Measurements from ENCODE around the gene METTL8. TPM values are rescaled to one million over a fixed set of nuclear protein-coding genes. Genes with fewer than 3 reads are reported as not detected.

The METTL8 gene
- total and polyA plus RNA-seq, 3 donors from 2014 or later: 21.7 to 34.3 (median 24.3) TPM

- TF ChIP-seq CTCF (IDR thresholded peaks at IDR 0.05) (no peak), POLR2A (IDR thresholded peaks at IDR 0.05) (no peak)
- intact Hi-C loops (cut with DNase I; ENCODE audit: low total_unique reads): no loop called here
- Histone ChIP-seq H3K27me3 (no peaks in the 10 kb centered on the region), H3K4me3 (no peak overlapping the region), H3K36me3 (ENCODE audit: low read depth, missing control alignments) (no peaks in the 10 kb centered on the region), H3K9me3 (no peaks in the 10 kb centered on the region), H3K4me1 (no peaks in the 10 kb centered on the region), H3K27ac (no peak overlapping the region)
- DNase-seq: no peak
These were observed 25.7 kb upstream of the METTL8 start for GRCh38 chr2:171459498-171459897.

- no peaks in the 10 kb centered on the region for H3K9me3 ChIP-seq
- no peaks in the 10 kb centered on the region for H3K36me3 ChIP-seq (ENCODE audit: low read depth, missing control alignments)
- H3K4me1 ChIP-seq: no peaks in the 10 kb centered on the region
- no peak for DNase-seq
- no peak overlapping the region for H3K27ac ChIP-seq
- no peak for TF ChIP-seq CTCF (IDR thresholded peaks at IDR 0.05)
- no peak for TF ChIP-seq POLR2A (IDR thresholded peaks at IDR 0.05)
- no peak overlapping the region for H3K4me3 ChIP-seq
- WGBS, 2 donors: 89 to 95% methylated on average over 4 of the region's 4 CpGs
- intact Hi-C loops (cut with DNase I; ENCODE audit: low total_unique reads): no loop called here
- no peaks in the 10 kb centered on the region for H3K27me3 ChIP-seq
These were observed 19.0 kb upstream of the METTL8 start for GRCh38 chr2:171452773-171453172.

GRCh38 chr2:171451074-171451473, 17.3 kb upstream of the METTL8 start:
- H3K27me3 ChIP-seq: no peaks in the 10 kb centered on the region
- intact Hi-C loops (cut with DNase I; ENCODE audit: low total_unique reads): no loop called here
- no peaks in the 10 kb centered on the region for H3K9me3 ChIP-seq
- no peak for DNase-seq
- TF ChIP-seq CTCF (IDR thresholded peaks at IDR 0.05) (no peak), POLR2A (IDR thresholded peaks at IDR 0.05) (no peak)
- H3K27ac ChIP-seq: no peak overlapping the region
- H3K4me1 ChIP-seq: no peaks in the 10 kb centered on the region
- no peak overlapping the region for H3K4me3 ChIP-seq
- no peaks in the 10 kb centered on the region for H3K36me3 ChIP-seq (ENCODE audit: low read depth, missing control alignments)

GRCh38 chr2:171447675-171448074, 13.9 kb upstream of the METTL8 start:
- no peaks in the 10 kb centered on the region for H3K4me1 ChIP-seq
- H3K27ac ChIP-seq: no peak overlapping the region
- intact Hi-C loops (cut with DNase I; ENCODE audit: low total_unique reads): no loop called here
- H3K9me3 ChIP-seq: no peaks in the 10 kb centered on the region
- no peaks in the 10 kb centered on the region for H3K27me3 ChIP-seq
- no peak for DNase-seq
- H3K36me3 ChIP-seq (ENCODE audit: low read depth, missing control alignments): no peaks in the 10 kb centered on the region
- 93 to 96% methylated on average over 2 of the region's 2 CpGs for WGBS, 2 donors
- H3K4me3 ChIP-seq: no peak overlapping the region
- TF ChIP-seq POLR2A (IDR thresholded peaks at IDR 0.05) (no peak), CTCF (IDR thresholded peaks at IDR 0.05) (no peak)

GRCh38 chr2:171441470-171441869, 7.7 kb upstream of the METTL8 start:
- intact Hi-C loops (cut with DNase I; ENCODE audit: low total_unique reads): no loop called here
- no peak for DNase-seq
- H3K36me3 ChIP-seq (ENCODE audit: low read depth, missing control alignments): no peaks in the 10 kb centered on the region
- H3K4me1 ChIP-seq: no peaks in the 10 kb centered on the region
- no peak for TF ChIP-seq POLR2A (IDR thresholded peaks at IDR 0.05)
- TF ChIP-seq CTCF (IDR thresholded peaks at IDR 0.05): no peak
- H3K27me3 ChIP-seq: no peaks in the 10 kb centered on the region
- H3K27ac ChIP-seq: no peak overlapping the region
- H3K4me3 ChIP-seq: no peak overlapping the region
- no peaks in the 10 kb centered on the region for H3K9me3 ChIP-seq
